Measurements from ENCODE around the gene NT5C3B.
"Not testable (repeated sequence)": the region's sequence is repeated elsewhere in the genome, so short reads cannot be mapped to it uniquely, and the experiment has no call there.

NT5C3B gene

DNA sequence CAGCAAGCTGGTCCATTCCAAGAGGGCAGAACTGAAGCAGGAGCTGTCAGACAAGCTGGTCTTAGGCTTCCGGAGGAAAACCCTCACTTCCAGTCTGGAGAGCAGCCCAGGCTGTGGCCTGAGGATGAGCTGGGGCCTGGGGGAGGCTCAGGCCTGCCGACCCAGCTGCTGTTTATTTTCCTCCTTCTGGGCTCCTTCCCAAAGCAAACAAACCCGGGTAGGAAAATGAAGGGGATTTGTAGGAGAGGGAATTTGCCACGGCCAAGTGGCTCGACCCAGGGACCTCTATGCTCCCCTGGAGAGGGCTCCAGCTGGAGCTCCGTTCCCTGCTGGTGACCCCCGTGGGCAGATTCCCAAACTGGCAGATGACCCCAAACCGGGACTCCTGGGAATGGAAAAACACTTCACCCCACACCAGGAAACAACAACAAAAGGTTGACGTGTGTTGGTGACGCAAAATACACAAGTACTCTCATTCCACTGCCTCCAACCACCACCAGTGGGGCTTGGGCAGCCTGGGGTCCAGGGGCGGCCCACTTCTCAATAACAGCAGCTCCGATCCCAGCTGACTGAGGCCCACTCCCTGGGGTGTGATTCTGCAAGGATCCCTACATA is 58.4 kb downstream of the NT5C3B start:
- peaks cover 52% of the 10 kb centered on the region for H3K4me1 Mint-ChIP-seq
- peak overlapping the region in 1 of 3 experiments; percentile 30 for H3K4me3 Mint-ChIP-seq
- no peaks in the 10 kb centered on the region for H3K9me3 Mint-ChIP-seq
- peaks cover 10% of the 10 kb centered on the region for H3K27me3 Mint-ChIP-seq (ENCODE audit: low read depth)
- TF ChIP-seq, protein P1, sequence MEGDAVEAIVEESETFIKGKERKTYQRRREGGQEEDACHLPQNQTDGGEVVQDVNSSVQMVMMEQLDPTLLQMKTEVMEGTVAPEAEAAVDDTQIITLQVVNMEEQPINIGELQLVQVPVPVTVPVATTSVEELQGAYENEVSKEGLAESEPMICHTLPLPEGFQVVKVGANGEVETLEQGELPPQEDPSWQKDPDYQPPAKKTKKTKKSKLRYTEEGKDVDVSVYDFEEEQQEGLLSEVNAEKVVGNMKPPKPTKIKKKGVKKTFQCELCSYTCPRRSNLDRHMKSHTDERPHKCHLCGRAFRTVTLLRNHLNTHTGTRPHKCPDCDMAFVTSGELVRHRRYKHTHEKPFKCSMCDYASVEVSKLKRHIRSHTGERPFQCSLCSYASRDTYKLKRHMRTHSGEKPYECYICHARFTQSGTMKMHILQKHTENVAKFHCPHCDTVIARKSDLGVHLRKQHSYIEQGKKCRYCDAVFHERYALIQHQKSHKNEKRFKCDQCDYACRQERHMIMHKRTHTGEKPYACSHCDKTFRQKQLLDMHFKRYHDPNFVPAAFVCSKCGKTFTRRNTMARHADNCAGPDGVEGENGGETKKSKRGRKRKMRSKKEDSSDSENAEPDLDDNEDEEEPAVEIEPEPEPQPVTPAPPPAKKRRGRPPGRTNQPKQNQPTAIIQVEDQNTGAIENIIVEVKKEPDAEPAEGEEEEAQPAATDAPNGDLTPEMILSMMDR (IDR thresholded peaks at IDR 0.05; ENCODE audit: unreplicated experiment in 3 of 3): no peak
- H3K27ac Mint-ChIP-seq: peak overlapping the region; percentile 85 to 91 (median 87)
- peaks cover 19% of the 10 kb centered on the region for H3K36me3 Mint-ChIP-seq (ENCODE audit: low read depth)

DNA sequence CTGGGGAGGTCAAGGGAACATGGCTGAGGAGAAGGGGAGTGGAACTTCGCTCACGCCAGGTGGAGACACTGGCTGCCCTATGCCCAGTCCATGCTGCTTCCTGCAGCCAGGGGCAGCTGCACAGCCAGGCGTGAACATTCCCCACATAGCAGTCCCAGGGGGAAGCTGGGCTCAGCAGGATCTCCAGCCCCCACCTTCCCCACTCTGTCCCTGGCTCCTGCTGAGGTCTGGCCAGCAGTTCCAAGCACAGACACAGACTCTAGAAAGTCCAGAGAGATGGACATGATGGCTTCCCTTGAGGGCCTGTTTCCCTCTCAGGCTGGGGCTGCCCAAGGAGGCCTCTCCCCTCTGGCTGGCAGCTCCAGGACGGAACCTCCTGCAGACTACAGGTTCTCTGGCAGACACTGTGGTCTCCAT is 58.9 kb downstream of the NT5C3B start:
- Mint-ChIP-seq H3K27me3 (ENCODE audit: low read depth) (peaks cover 10% of the 10 kb centered on the region), H3K36me3 (ENCODE audit: low read depth) (peaks cover 23% of the 10 kb centered on the region), H3K4me1 (peaks cover 50% of the 10 kb centered on the region), H3K27ac (peak overlapping the region; percentile 85 to 91 (median 87)), H3K4me3 (peak overlapping the region in 1 of 3 experiments; percentile 16), H3K9me3 (no peaks in the 10 kb centered on the region)
- TF ChIP-seq, protein P1 (IDR thresholded peaks at IDR 0.05; ENCODE audit: unreplicated experiment in 3 of 3): peak; percentile 13 to 38 (median 34)

DNA sequence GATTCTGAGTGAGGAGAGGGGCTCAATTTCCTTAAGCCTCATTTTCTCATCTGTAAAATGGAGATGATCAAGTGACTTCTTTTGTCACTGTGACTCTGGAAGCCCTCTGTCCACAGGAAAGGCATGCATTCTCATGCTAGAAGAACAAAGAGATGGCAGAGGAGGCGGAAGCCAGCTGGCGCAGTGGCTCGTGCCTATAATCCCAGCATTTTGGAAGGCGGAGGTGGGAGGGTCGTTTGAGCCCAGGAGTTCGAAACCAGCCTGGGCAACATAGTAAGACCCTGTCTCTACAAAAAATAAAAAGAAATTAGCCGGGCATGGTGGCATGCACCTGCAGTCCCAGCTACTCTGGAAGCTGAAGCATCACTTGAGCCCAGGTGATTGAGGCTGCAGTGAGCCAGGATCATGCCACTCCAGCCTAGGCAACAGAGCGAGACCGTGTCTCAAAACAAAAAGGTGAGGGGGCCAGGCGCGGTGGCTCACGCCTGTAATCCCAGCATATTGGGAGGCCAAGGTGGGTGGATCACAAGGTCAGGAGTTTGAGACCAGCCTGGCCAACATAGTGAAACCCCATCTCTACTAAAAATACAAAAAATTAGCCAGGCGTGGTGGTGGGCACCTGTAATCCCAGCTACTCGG is 59.7 kb downstream of the NT5C3B start:
- not testable (repeated sequence) for H3K27me3 Mint-ChIP-seq (ENCODE audit: low read depth); H3K9me3 Mint-ChIP-seq
- peak overlapping the region in 2 of 3 experiments; percentile 12 to 30 for H3K4me3 Mint-ChIP-seq
- peaks cover 42% of the 10 kb centered on the region for H3K4me1 Mint-ChIP-seq
- peaks cover 18% of the 10 kb centered on the region for H3K36me3 Mint-ChIP-seq (ENCODE audit: low read depth)
- H3K27ac Mint-ChIP-seq: peak overlapping the region; percentile 60 to 88 (median 81)

DNA sequence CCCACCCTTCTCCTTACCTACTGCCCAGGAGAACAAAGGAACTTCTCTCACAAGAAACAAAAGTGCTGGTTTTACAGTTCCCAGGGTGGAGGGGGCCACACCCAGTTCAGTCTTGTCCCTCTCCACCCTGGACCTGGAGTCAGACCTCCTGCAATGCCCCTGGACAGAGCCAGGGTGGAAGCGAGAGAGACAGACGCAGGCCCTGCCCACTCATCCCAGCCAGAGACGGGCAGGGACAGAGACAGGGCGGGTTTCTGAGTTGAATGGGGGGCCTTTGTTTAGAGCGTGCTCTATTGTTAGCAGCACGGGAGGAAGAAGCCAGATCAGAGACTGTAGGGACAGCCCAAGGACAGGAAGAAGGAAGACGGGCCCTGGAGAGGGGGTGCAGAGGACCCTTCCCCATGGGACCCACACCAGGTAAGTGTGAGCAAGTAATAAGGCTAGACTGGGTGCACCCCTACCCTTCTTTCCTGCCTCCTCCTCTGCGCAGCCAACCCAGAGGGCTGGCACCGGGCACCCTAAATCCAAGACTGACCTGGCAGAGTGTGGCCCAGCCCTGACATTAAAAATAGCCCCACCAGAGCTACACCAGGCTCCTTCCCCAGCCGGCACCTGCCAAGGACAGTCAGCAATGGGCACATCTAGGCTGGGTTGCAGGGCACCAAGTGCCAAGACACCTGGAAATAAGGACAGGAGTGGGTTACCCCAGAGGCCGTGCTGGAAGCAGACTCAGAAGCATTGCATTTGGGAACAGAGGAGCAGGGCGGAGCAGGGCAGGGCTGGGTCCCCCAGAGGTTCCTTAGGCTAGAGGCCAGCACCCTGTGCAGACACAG is 60.4 kb downstream of the NT5C3B start:
- peak overlapping the region; percentile 60 to 88 (median 81) for H3K27ac Mint-ChIP-seq
- peak overlapping the region in 2 of 3 experiments; percentile 31 to 40 for H3K4me3 Mint-ChIP-seq
- peaks cover 7% of the 10 kb centered on the region for H3K27me3 Mint-ChIP-seq (ENCODE audit: low read depth)
- peaks cover 20% of the 10 kb centered on the region for H3K36me3 Mint-ChIP-seq (ENCODE audit: low read depth)
- H3K9me3 Mint-ChIP-seq: no peaks in the 10 kb centered on the region
- H3K4me1 Mint-ChIP-seq: peaks cover 41% of the 10 kb centered on the region
- TF ChIP-seq, protein P1 (IDR thresholded peaks at IDR 0.05; ENCODE audit: unreplicated experiment in 3 of 3): no peak

All from nephron (organoid).